ENCODE results near the gene ERI3.

DNA sequence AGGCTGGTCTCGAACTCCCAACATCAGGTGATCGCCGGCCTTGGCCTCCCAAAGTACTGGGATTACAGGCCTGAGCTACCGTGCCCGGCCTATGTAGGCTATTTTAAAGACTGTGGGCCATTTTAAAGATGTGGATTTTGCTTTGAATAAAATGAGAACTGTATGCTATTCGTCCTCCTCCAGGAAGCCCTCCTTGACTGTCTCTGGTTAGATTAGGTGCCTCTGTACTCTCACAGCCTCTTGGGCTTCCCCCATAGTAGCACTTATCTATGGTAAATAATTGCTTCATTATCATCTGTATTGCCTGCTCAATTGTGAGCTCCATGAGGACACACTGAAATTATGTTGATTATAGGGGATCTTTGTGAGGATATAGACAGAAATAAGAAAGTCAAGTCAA, 20.5 kb upstream of the ERI3 start:
- no peak for TF ChIP-seq POLR2A (IDR thresholded peaks at IDR 0.05)
- TF ChIP-seq, protein P1, sequence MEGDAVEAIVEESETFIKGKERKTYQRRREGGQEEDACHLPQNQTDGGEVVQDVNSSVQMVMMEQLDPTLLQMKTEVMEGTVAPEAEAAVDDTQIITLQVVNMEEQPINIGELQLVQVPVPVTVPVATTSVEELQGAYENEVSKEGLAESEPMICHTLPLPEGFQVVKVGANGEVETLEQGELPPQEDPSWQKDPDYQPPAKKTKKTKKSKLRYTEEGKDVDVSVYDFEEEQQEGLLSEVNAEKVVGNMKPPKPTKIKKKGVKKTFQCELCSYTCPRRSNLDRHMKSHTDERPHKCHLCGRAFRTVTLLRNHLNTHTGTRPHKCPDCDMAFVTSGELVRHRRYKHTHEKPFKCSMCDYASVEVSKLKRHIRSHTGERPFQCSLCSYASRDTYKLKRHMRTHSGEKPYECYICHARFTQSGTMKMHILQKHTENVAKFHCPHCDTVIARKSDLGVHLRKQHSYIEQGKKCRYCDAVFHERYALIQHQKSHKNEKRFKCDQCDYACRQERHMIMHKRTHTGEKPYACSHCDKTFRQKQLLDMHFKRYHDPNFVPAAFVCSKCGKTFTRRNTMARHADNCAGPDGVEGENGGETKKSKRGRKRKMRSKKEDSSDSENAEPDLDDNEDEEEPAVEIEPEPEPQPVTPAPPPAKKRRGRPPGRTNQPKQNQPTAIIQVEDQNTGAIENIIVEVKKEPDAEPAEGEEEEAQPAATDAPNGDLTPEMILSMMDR (IDR thresholded peaks at IDR 0.05), result no peak

Measured in vagina (tissue), 2 donors.